22Rv1 (cell line): ENCODE data around the gene ORAI3.

Experiments
- ZFX ChIP-seq: fragments of 450-650 bp; IDR thresholded peaks from 2 replicates; pipeline ENCODE4 v1.6.1; 2017; ENCODE audit warnings: antibody characterized with exemption, borderline replicate concordance
- TF ChIP-seq, protein P1 (sequence below): fragments of 450-650 bp; IDR thresholded peaks from 2 replicates; pipeline ENCODE4 v1.5.1; 2017; ENCODE audit warnings: mild to moderate bottlenecking

DNA sequence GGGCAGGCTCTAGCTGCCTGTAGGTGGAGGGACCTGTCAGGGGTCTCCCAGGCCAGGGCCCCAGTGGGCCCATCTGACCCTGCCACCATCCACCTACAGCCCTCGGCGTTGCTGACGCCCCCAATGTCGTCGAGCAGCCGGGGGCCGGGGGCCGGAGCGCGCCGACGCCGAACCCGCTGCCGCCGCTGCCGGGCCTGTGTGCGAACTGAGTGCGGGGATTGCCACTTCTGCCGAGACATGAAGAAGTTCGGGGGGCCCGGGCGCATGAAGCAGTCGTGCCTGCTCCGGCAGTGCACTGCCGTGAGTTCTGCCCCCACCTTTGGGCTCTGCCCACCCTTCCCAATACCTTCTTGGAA lies 23.3 kb upstream of the ORAI3 start:
- TF ChIP-seq, protein P1, sequence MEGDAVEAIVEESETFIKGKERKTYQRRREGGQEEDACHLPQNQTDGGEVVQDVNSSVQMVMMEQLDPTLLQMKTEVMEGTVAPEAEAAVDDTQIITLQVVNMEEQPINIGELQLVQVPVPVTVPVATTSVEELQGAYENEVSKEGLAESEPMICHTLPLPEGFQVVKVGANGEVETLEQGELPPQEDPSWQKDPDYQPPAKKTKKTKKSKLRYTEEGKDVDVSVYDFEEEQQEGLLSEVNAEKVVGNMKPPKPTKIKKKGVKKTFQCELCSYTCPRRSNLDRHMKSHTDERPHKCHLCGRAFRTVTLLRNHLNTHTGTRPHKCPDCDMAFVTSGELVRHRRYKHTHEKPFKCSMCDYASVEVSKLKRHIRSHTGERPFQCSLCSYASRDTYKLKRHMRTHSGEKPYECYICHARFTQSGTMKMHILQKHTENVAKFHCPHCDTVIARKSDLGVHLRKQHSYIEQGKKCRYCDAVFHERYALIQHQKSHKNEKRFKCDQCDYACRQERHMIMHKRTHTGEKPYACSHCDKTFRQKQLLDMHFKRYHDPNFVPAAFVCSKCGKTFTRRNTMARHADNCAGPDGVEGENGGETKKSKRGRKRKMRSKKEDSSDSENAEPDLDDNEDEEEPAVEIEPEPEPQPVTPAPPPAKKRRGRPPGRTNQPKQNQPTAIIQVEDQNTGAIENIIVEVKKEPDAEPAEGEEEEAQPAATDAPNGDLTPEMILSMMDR = no peak
- no peak for TF ChIP-seq ZFX
